ENCODE measurements around the gene ARMCX4. TPM values are rescaled to one million over a fixed set of nuclear protein-coding genes. Genes with fewer than 3 reads are reported as not detected.

ARMCX4 gene
- total RNA-seq, 1 donor from 2014 or later: 15.4 TPM

DNA sequence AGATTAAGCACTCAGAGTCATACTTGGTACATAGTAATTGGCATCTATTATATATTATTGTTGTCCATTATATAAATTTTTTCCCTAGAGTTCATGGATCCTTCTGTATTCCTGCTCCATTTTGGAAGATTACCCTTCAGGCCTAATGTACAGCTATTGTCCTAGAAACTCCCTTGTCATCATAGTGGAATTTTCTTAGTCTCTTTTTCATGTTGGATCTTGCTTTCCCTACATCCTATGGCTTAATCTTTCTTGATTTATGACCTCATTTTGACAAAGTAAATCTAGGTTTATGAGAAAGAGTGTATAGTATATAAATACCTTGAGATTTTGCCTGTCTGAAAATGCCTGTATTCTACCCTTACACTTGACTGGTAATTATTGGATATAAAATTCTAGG, 22.1 kb downstream of the ARMCX4 start:
- no peaks in the 10 kb centered on the region for H3K9me3 Mint-ChIP-seq (ENCODE audit: low read depth)
- TF ChIP-seq, protein P1, sequence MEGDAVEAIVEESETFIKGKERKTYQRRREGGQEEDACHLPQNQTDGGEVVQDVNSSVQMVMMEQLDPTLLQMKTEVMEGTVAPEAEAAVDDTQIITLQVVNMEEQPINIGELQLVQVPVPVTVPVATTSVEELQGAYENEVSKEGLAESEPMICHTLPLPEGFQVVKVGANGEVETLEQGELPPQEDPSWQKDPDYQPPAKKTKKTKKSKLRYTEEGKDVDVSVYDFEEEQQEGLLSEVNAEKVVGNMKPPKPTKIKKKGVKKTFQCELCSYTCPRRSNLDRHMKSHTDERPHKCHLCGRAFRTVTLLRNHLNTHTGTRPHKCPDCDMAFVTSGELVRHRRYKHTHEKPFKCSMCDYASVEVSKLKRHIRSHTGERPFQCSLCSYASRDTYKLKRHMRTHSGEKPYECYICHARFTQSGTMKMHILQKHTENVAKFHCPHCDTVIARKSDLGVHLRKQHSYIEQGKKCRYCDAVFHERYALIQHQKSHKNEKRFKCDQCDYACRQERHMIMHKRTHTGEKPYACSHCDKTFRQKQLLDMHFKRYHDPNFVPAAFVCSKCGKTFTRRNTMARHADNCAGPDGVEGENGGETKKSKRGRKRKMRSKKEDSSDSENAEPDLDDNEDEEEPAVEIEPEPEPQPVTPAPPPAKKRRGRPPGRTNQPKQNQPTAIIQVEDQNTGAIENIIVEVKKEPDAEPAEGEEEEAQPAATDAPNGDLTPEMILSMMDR (IDR thresholded peaks at IDR 0.05): no peak

DNA sequence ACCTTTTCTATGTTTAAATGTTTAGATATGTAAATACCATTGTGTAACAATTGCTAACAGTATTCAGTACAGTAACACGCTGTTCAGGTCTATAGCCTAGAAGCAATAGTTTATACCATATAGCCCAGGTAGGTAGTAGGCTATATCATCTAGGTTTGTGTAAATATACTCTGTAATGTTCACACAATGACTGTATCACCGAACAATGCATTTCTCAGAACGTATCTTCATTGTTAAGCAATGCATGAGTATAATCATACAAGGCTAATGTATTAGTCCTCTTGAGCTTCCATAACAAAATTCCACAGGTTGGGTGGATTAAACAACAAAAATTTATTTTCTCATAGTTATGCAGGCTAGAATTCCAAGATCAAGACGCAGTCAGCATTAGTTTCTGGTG, 22.7 kb downstream of the ARMCX4 start:
- H3K27me3 Mint-ChIP-seq (ENCODE audit: low read depth): no peaks in the 10 kb centered on the region
- DNase-seq (ENCODE audit: low spot score): no peak
- no peak overlapping the region for H3K27ac Mint-ChIP-seq (ENCODE audit: unreplicated experiment)
- no peak overlapping the region for H3K4me3 Mint-ChIP-seq (ENCODE audit: unreplicated experiment)
- H3K36me3 Mint-ChIP-seq (ENCODE audit: low read depth): peaks cover 6% of the 10 kb centered on the region
- no peaks in the 10 kb centered on the region for H3K9me3 Mint-ChIP-seq (ENCODE audit: low read depth)
- TF ChIP-seq, protein P1 (IDR thresholded peaks at IDR 0.05): no peak
- no peaks in the 10 kb centered on the region for H3K4me1 Mint-ChIP-seq (ENCODE audit: low read depth)

More for the DNA sequence above, 22.1 kb downstream of the ARMCX4 start:
- no peaks in the 10 kb centered on the region for H3K4me1 Mint-ChIP-seq (ENCODE audit: low read depth)
- H3K27ac Mint-ChIP-seq (ENCODE audit: unreplicated experiment): no peak overlapping the region
- no peaks in the 10 kb centered on the region for H3K27me3 Mint-ChIP-seq (ENCODE audit: low read depth)
- no peak overlapping the region for H3K4me3 Mint-ChIP-seq (ENCODE audit: unreplicated experiment)
- no peak for DNase-seq (ENCODE audit: low spot score)
- H3K36me3 Mint-ChIP-seq (ENCODE audit: low read depth): peaks cover 6% of the 10 kb centered on the region

DNA sequence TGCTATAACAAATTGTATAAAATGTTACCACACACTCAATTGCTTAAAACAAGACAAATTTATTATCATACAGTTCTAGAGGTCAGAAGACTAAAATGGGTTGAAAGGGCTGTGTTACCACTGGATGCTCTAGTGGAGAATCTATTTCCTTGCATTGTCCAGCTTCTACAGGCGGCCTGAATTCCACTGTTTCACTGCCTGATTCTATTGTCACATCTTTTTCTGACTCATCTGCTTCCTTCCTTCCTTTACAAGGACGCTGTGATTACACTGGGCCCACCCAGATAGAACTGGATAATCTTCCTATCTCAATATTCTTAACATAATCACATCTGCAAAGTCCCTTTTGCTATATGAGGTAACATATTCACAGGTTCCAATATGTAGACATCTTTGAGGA, 45.7 kb downstream of the ARMCX4 start:
- peaks cover 41% of the 10 kb centered on the region for H3K9me3 Mint-ChIP-seq (ENCODE audit: low read depth)
- H3K4me1 Mint-ChIP-seq (ENCODE audit: low read depth): no peaks in the 10 kb centered on the region
- no peaks in the 10 kb centered on the region for H3K27me3 Mint-ChIP-seq (ENCODE audit: low read depth)
- TF ChIP-seq, protein P1 (IDR thresholded peaks at IDR 0.05): no peak
- peaks cover 3% of the 10 kb centered on the region for H3K36me3 Mint-ChIP-seq (ENCODE audit: low read depth)
- H3K27ac Mint-ChIP-seq (ENCODE audit: unreplicated experiment): no peak overlapping the region
- H3K4me3 Mint-ChIP-seq (ENCODE audit: unreplicated experiment): no peak overlapping the region
- DNase-seq (ENCODE audit: low spot score): no peak

Other genes with a start within 250 kb of the ARMCX4 start
- 0.21 to 0.39 TPM (median 0.30 TPM) in 3 replicates for gene TAF7L, start 194.1 kb upstream of the ARMCX4 start, total RNA-seq
- 9.2 to 12.9 TPM (median 11.0 TPM) in 3 replicates for gene TIMM8A, start 136.7 kb upstream of the ARMCX4 start, total RNA-seq
- gene BTK, start 99.3 kb upstream of the ARMCX4 start, total RNA-seq: not detected in 3 replicates
- gene RPL36A, start 94.4 kb upstream of the ARMCX4 start, total RNA-seq: 105 to 164 TPM (median 110 TPM) in 3 replicates
- 24.6 to 33.7 TPM (median 28.1 TPM) in 3 replicates for gene GLA, start 77.5 kb upstream of the ARMCX4 start, total RNA-seq
- 52.4 to 64.2 TPM (median 52.9 TPM) in 3 replicates for gene HNRNPH2, start 77.2 kb upstream of the ARMCX4 start, total RNA-seq
- gene ARMCX1, start 65.1 kb downstream of the ARMCX4 start, total RNA-seq: 36.0 to 46.1 TPM (median 36.7 TPM) in 3 replicates
- gene ARMCX6, start 132.5 kb downstream of the ARMCX4 start, total RNA-seq: 91.5 to 103 TPM (median 98.5 TPM) in 3 replicates
- 114 to 155 TPM (median 123 TPM) in 3 replicates for gene ARMCX3, start 137.7 kb downstream of the ARMCX4 start, total RNA-seq
- 144 to 193 TPM (median 146 TPM) in 3 replicates for gene ARMCX2, start 174.4 kb downstream of the ARMCX4 start, total RNA-seq